CD4-positive, alpha-beta T cell treated with Interleukin-17A for 4 hours (primary cell): ENCODE measurements around the gene PDSS2.
A peak's percentile ranks its signal among the peaks of the same experiment; 100 is the strongest.
"Not testable (repeated sequence)": the region's sequence is repeated elsewhere in the genome, so short reads cannot be mapped to it uniquely, and the experiment has no call there.

Experiments
- DNase-seq: peaks from one replicate; pipeline ENCODE4 v3.0.0-alpha.2; 2020; ENCODE audit warnings: mixed read lengths

The PDSS2 gene

GRCh38 chr6:107459283-107460082 is at the start of gene PDSS2:
PDSS2 (minus strand) TSS chr6:107459564; CDS start chr6:107459285, 279 bp downstream.
- peak; percentile 97 for DNase-seq

- DNase-seq, result no peak
Measured at GRCh38 chr6:107506145-107506544, 46.8 kb upstream of the PDSS2 start.

GRCh38 chr6:107504270-107505026 is 45.1 kb upstream of the PDSS2 start:
- DNase-seq, result no peak

GRCh38 chr6:107496892-107497684 is 37.7 kb upstream of the PDSS2 start:
- no peak for DNase-seq

- DNase-seq, result no peak
Measured at GRCh38 chr6:107495971-107496370, 36.6 kb upstream of the PDSS2 start.

GRCh38 chr6:107495196-107495643 is 35.9 kb upstream of the PDSS2 start:
- DNase-seq, result no peak

GRCh38 chr6:107493158-107494057 is 34.0 kb upstream of the PDSS2 start:
- DNase-seq, result no peak

GRCh38 chr6:107491760-107492660 is 32.6 kb upstream of the PDSS2 start:
- no peak for DNase-seq

- DNase-seq, result peak; percentile 3
Measured at GRCh38 chr6:107491138-107491609, 31.8 kb upstream of the PDSS2 start.

- peak; percentile 17 for DNase-seq
Measured at GRCh38 chr6:107490566-107491137, 31.3 kb upstream of the PDSS2 start.

GRCh38 chr6:107489636-107490565 is 30.5 kb upstream of the PDSS2 start, which contains the start of gene SOBP:
SOBP (plus strand) TSS chr6:107490117; CDS start chr6:107490617, 500 bp downstream.
- DNase-seq, result peak; percentile 49

- peak; percentile 5 for DNase-seq
Measured at GRCh38 chr6:107488875-107489635, 29.7 kb upstream of the PDSS2 start.

GRCh38 chr6:107488174-107488874 is 29.0 kb upstream of the PDSS2 start:
- no peak for DNase-seq

- no peak for DNase-seq
Measured at GRCh38 chr6:107485157-107485556, 25.8 kb upstream of the PDSS2 start.

- no peak for DNase-seq
Measured at GRCh38 chr6:107479089-107479690, 19.8 kb upstream of the PDSS2 start.

GRCh38 chr6:107475826-107476225 is 16.5 kb upstream of the PDSS2 start:
- not testable (repeated sequence) for DNase-seq

GRCh38 chr6:107475360-107475759 is 16.0 kb upstream of the PDSS2 start:
- not testable (repeated sequence) for DNase-seq
